ENCODE data around the gene N4BP3. TPM values are rescaled to one million over a fixed set of nuclear protein-coding genes. Genes with fewer than 3 reads are reported as not detected.
"Not testable (repeated sequence)": the region's sequence is repeated elsewhere in the genome, so short reads cannot be mapped to it uniquely, and the experiment has no call there.

The N4BP3 gene
- total RNA-seq, 3 donors from 2014 or later (not counting 1 experiment from before 2014, with no cell fraction given), result 5.6 to 16.9 (median 9.0) TPM

GRCh38 chr5:178085316-178085715 lies 28.0 kb upstream of the N4BP3 start:
- no peak overlapping the region for H3K27ac Mint-ChIP-seq
- intact Hi-C loops (cut with micrococcal nuclease), result no loop called here
- ATAC-seq, result no peak
- Histone ChIP-seq H3K4me1 (ENCODE audit: control insufficient read depth, insufficient read depth, low read length) (no peaks in the 10 kb centered on the region), H3K27me3 (ENCODE audit: control insufficient read depth, insufficient read depth, low read length) (no peaks in the 10 kb centered on the region), H3K36me3 (ENCODE audit: control insufficient read depth, insufficient read depth, low read length) (no peaks in the 10 kb centered on the region), H3K4me3 (ENCODE audit: low read length) (no peak overlapping the region), H3K9me3 (ENCODE audit: control insufficient read depth, insufficient read depth, low read length) (no peaks in the 10 kb centered on the region), H3K27ac (ENCODE audit: low read length) (no peak overlapping the region)
- H3K4me1 Mint-ChIP-seq, result no peaks in the 10 kb centered on the region
- H3K4me3 Mint-ChIP-seq, result no peak overlapping the region
- H3K9me3 Mint-ChIP-seq, result no peaks in the 10 kb centered on the region
- H3K27me3 Mint-ChIP-seq (ENCODE audit: low read depth in 2 of 2), result peaks cover 25 to 32% of the 10 kb centered on the region in 2 donors
- no peak for TF ChIP-seq CTCF (IDR thresholded peaks at IDR 0.05)
- no peak for DNase-seq
- WGBS (ENCODE audit: insufficient coverage), result 88% methylated on average over 1 of the region's 6 CpGs
- H3K36me3 Mint-ChIP-seq, result no peaks in the 10 kb centered on the region

- H3K4me1 Mint-ChIP-seq, result no peaks in the 10 kb centered on the region
- ATAC-seq, result no peak
- no peak overlapping the region for H3K27ac Mint-ChIP-seq
- H3K27me3 Mint-ChIP-seq (ENCODE audit: low read depth in 2 of 2), result peaks cover 25 to 31% of the 10 kb centered on the region in 2 donors
- intact Hi-C loops (cut with micrococcal nuclease), result no loop called here
- DNase-seq, result no peak
- H3K27ac ChIP-seq (ENCODE audit: low read length), result no peak overlapping the region
- H3K36me3 ChIP-seq (ENCODE audit: control insufficient read depth, insufficient read depth, low read length), result no peaks in the 10 kb centered on the region
- H3K4me1 ChIP-seq (ENCODE audit: control insufficient read depth, insufficient read depth, low read length), result no peaks in the 10 kb centered on the region
- H3K4me3 ChIP-seq (ENCODE audit: low read length), result no peak overlapping the region
- no peaks in the 10 kb centered on the region for H3K36me3 Mint-ChIP-seq
- no peaks in the 10 kb centered on the region for H3K9me3 ChIP-seq (ENCODE audit: control insufficient read depth, insufficient read depth, low read length)
- 59% methylated on average over 25 of the region's 25 CpGs for WGBS (ENCODE audit: insufficient coverage)
- no peak for TF ChIP-seq CTCF (IDR thresholded peaks at IDR 0.05)
- no peaks in the 10 kb centered on the region for H3K9me3 Mint-ChIP-seq
- no peaks in the 10 kb centered on the region for H3K27me3 ChIP-seq (ENCODE audit: control insufficient read depth, insufficient read depth, low read length)
- no peak overlapping the region for H3K4me3 Mint-ChIP-seq
Measured at GRCh38 chr5:178086266-178086665, 27.1 kb upstream of the N4BP3 start.

- WGBS (ENCODE audit: insufficient coverage), result 76% methylated on average over 4 of the region's 5 CpGs
- H3K4me1 Mint-ChIP-seq; H3K4me3 Mint-ChIP-seq; DNase-seq; H3K36me3 Mint-ChIP-seq; ATAC-seq; H3K27ac ChIP-seq (ENCODE audit: low read length); H3K4me1 ChIP-seq (ENCODE audit: control insufficient read depth, insufficient read depth, low read length); H3K36me3 ChIP-seq (ENCODE audit: control insufficient read depth, insufficient read depth, low read length); H3K27me3 ChIP-seq (ENCODE audit: control insufficient read depth, insufficient read depth, low read length); H3K9me3 Mint-ChIP-seq; H3K27ac Mint-ChIP-seq; H3K9me3 ChIP-seq (ENCODE audit: control insufficient read depth, insufficient read depth, low read length); H3K4me3 ChIP-seq (ENCODE audit: low read length); intact Hi-C loops (cut with micrococcal nuclease): not testable (repeated sequence)
- H3K27me3 Mint-ChIP-seq (ENCODE audit: low read depth in 2 of 2), result peaks cover 25 to 29% of the 10 kb centered on the region in 2 donors
Measured at GRCh38 chr5:178087199-178087598, 26.1 kb upstream of the N4BP3 start.

GRCh38 chr5:178090856-178091255 lies 22.5 kb upstream of the N4BP3 start:
- DNase-seq, result no peak
- no peaks in the 10 kb centered on the region for H3K36me3 Mint-ChIP-seq
- H3K4me3 Mint-ChIP-seq, result no peak overlapping the region
- ATAC-seq, result no peak
- no peaks in the 10 kb centered on the region for H3K4me1 ChIP-seq (ENCODE audit: control insufficient read depth, insufficient read depth, low read length)
- no peak for TF ChIP-seq CTCF (IDR thresholded peaks at IDR 0.05)
- no peaks in the 10 kb centered on the region for H3K36me3 ChIP-seq (ENCODE audit: control insufficient read depth, insufficient read depth, low read length)
- no peak overlapping the region for H3K4me3 ChIP-seq (ENCODE audit: low read length)
- peaks cover 0 to 8% of the 10 kb centered on the region in 2 donors for H3K4me1 Mint-ChIP-seq
- no peak overlapping the region for H3K27ac Mint-ChIP-seq
- no peaks in the 10 kb centered on the region for H3K27me3 ChIP-seq (ENCODE audit: control insufficient read depth, insufficient read depth, low read length)
- peaks cover 16 to 22% of the 10 kb centered on the region in 2 donors for H3K27me3 Mint-ChIP-seq (ENCODE audit: low read depth in 2 of 2)
- no peak overlapping the region for H3K27ac ChIP-seq (ENCODE audit: low read length)
- WGBS (ENCODE audit: insufficient coverage), result 70% methylated on average over 6 of the region's 6 CpGs
- intact Hi-C loops (cut with micrococcal nuclease), result no loop called here
- H3K9me3 ChIP-seq (ENCODE audit: control insufficient read depth, insufficient read depth, low read length), result no peaks in the 10 kb centered on the region
- H3K9me3 Mint-ChIP-seq, result no peaks in the 10 kb centered on the region
